Mesothelial cell of epicardium (in vitro differentiated cells): Measurements from ENCODE around the gene GNG2. TPM values are rescaled to one million over a fixed set of nuclear protein-coding genes. Genes with fewer than 3 reads are reported as not detected.
"Not testable (repeated sequence)": the region's sequence is repeated elsewhere in the genome, so short reads cannot be mapped to it uniquely, and the experiment has no call there.

Source experiments
- DNase-seq, 2 experiments: peaks; one replicate each; pipeline ENCODE4 v3.0.0; 2021; ENCODE audit warnings: low spot score in 2 of 2; ENCODE audit not compliant: unreplicated experiment in 2 of 2
- H3K27ac Mint-ChIP-seq: 2 replicates; pipeline ENCODE4 v1.8.0; 2021; ENCODE audit warnings: mixed read lengths
- H3K27me3 Mint-ChIP-seq: 2 replicates; pipeline ENCODE4 v1.8.0; 2021; ENCODE audit warnings: low read depth, mixed read lengths
- H3K36me3 Mint-ChIP-seq: 2 replicates; pipeline ENCODE4 v1.8.0; 2021; ENCODE audit warnings: mixed read lengths
- H3K4me1 Mint-ChIP-seq: 2 replicates; pipeline ENCODE4 v1.8.0; 2021; ENCODE audit warnings: mixed read lengths
- H3K4me3 Mint-ChIP-seq: 2 replicates; pipeline ENCODE4 v1.8.0; 2021; ENCODE audit warnings: mild to moderate bottlenecking, moderate library complexity, mixed read lengths
- H3K9me3 Mint-ChIP-seq: 2 replicates; pipeline ENCODE4 v1.8.0; 2021; ENCODE audit warnings: mixed read lengths
- total RNA-seq: library from RNA; stranded (reverse); gene quantifications from 3 replicates; pipeline ENCODE4 v1.2.1, GENCODE V29; 2021
- TF ChIP-seq, protein P1 (sequence below): fragments of 200-600 bp; sonication (generic); IDR thresholded peaks from one replicate; pipeline ENCODE4 v1.5.0; 2021; ENCODE audit warnings: antibody characterized with exemption; ENCODE audit not compliant: unreplicated experiment

GNG2 gene
- total RNA-seq, 1 donor from 2014 or later: 52.4 TPM

- Mint-ChIP-seq H3K9me3 (peaks cover 4% of the 10 kb centered on the region), H3K27ac (no peak overlapping the region), H3K4me1 (no peaks in the 10 kb centered on the region), H3K4me3 (no peak overlapping the region), H3K36me3 (no peaks in the 10 kb centered on the region), H3K27me3 (no peaks in the 10 kb centered on the region)
- DNase-seq: no peak
- TF ChIP-seq, protein P1, sequence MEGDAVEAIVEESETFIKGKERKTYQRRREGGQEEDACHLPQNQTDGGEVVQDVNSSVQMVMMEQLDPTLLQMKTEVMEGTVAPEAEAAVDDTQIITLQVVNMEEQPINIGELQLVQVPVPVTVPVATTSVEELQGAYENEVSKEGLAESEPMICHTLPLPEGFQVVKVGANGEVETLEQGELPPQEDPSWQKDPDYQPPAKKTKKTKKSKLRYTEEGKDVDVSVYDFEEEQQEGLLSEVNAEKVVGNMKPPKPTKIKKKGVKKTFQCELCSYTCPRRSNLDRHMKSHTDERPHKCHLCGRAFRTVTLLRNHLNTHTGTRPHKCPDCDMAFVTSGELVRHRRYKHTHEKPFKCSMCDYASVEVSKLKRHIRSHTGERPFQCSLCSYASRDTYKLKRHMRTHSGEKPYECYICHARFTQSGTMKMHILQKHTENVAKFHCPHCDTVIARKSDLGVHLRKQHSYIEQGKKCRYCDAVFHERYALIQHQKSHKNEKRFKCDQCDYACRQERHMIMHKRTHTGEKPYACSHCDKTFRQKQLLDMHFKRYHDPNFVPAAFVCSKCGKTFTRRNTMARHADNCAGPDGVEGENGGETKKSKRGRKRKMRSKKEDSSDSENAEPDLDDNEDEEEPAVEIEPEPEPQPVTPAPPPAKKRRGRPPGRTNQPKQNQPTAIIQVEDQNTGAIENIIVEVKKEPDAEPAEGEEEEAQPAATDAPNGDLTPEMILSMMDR: no peak
Measured at GRCh38 chr14:51901475-51902024, 41.1 kb downstream of the GNG2 start.

GRCh38 chr14:51905656-51906121 is 45.3 kb downstream of the GNG2 start:
- not testable (repeated sequence) for H3K27me3 Mint-ChIP-seq, DNase-seq, H3K4me1 Mint-ChIP-seq, H3K27ac Mint-ChIP-seq, H3K4me3 Mint-ChIP-seq, H3K36me3 Mint-ChIP-seq
- peaks cover 10% of the 10 kb centered on the region for H3K9me3 Mint-ChIP-seq

DNA sequence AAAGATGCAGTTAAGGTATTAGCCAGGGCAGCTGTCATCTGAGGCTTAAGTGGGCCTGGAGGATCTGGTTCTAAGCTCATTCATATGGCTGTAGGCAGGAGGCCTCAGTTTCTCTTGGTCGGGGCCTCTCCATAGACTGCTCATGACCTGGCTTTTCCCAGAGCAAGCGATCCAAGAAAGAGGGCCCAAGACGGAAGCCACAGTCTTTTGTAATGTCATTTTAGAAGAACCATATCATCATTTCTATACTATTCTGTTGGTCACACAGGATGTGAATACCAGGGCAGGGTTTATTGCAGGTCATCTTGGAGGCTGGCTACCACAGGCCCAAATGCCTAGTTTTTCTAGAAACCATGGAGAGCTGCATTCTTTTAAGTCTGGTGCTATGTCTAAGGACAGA is 47.7 kb downstream of the GNG2 start:
- Mint-ChIP-seq H3K36me3 (no peaks in the 10 kb centered on the region), H3K27me3 (no peaks in the 10 kb centered on the region), H3K4me1 (no peaks in the 10 kb centered on the region), H3K4me3 (no peak overlapping the region), H3K9me3 (peaks cover 10% of the 10 kb centered on the region), H3K27ac (no peak overlapping the region)
- DNase-seq: no peak
- TF ChIP-seq, protein P1: no peak

DNA sequence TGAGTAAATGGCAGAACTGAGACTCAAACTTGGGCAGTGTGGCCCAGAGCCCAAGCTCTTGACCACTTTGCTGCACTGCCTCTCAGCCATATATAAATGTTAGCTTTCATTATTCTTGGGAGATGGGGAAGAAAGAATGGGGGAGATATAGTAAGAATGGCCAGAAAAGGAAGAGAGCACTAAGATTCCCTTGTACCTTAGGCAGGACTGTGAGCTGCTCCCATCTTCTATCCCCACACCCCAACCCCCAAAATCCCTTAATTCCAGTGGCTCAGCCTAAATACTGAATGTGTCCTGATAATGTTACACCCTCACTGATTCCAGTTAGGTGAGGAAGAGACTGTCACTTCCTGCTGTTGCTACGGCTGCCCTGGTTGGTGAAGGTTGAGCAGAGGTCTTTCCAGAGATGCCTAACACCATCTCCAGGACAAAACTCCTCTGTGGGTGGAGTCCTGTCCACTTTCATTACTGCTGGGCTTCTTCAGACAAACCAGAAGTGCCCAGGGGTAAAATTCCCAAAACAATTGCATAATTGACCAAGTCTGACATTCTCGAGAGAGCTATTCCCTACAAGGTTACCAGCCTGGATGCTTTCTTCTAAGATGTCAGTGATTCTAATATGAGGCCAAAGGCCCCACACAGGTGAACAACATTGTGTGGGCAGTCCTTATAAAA is 51.8 kb downstream of the GNG2 start:
- DNase-seq: no peak
- Mint-ChIP-seq H3K36me3 (no peaks in the 10 kb centered on the region), H3K27me3 (no peaks in the 10 kb centered on the region), H3K9me3 (peaks cover 7% of the 10 kb centered on the region), H3K27ac (no peak overlapping the region), H3K4me1 (peaks cover 8% of the 10 kb centered on the region), H3K4me3 (no peak overlapping the region)
- TF ChIP-seq, protein P1: no peak

GRCh38 chr14:51914310-51914709 is 53.9 kb downstream of the GNG2 start:
- H3K36me3 Mint-ChIP-seq: no peaks in the 10 kb centered on the region
- TF ChIP-seq, protein P1: no peak
- no peak overlapping the region for H3K4me3 Mint-ChIP-seq
- no peak for DNase-seq
- H3K27ac Mint-ChIP-seq: no peak overlapping the region
- peaks cover 8% of the 10 kb centered on the region for H3K4me1 Mint-ChIP-seq
- no peaks in the 10 kb centered on the region for H3K27me3 Mint-ChIP-seq
- H3K9me3 Mint-ChIP-seq: peaks cover 4% of the 10 kb centered on the region

- DNase-seq: no peak
- H3K27ac Mint-ChIP-seq: no peak overlapping the region
- TF ChIP-seq, protein P1: no peak
- no peaks in the 10 kb centered on the region for H3K27me3 Mint-ChIP-seq
- no peak overlapping the region for H3K4me3 Mint-ChIP-seq
- no peaks in the 10 kb centered on the region for H3K9me3 Mint-ChIP-seq
- peaks cover 10% of the 10 kb centered on the region for H3K4me1 Mint-ChIP-seq
- H3K36me3 Mint-ChIP-seq: no peaks in the 10 kb centered on the region
Measured at GRCh38 chr14:51917193-51917592, 56.8 kb downstream of the GNG2 start.
